ENCODE results near the gene NAA11.

The NAA11 gene

DNA sequence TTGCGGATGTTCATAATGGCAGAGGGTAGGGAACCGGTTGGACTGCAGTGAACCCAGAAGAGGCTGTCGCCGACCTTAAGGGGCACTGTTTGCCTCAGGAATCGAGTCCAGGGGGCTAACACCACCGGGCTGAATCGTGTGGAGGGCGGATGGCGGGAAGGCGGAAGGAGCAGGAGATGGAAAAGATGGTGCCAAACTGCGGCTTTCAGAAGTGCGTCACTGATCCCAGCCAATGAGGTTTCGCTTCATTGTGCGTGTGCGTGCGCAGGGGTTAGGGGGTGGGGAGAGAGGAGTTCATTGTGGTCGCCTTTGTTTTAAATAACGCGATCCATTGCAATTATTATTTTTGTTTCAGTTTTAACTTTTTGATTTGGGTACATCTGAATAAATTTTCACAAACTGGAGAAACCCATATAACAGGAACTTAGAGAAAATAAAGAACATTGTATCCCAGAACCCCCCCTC lies at the start of gene NAA11:
TSS of gene NAA11 (minus strand) at position 198 of the 465 bp plus-strand sequence. CDS start at position 14, 184 bp downstream.
- no peak for DNase-seq

DNA sequence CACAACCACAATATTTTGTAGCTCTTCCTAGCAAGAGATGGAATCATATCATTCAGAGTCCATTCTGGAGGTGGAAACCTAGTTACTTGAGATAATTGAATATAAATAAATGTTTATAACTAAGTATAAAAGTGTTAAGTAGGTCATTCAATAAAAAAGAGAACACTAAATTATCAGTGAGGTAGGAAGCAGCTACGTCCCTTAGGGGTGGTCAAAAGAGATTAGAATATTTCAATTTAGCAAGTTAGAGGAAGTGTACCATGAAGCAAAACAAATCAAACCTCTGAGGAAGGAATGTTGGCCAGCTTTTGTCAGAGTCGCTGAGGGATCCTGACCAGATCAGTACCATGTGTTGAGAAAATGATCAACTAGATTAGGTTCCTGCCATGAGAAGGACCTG lies 44.2 kb upstream of the NAA11 start:
- DNase-seq, result no peak

DNA sequence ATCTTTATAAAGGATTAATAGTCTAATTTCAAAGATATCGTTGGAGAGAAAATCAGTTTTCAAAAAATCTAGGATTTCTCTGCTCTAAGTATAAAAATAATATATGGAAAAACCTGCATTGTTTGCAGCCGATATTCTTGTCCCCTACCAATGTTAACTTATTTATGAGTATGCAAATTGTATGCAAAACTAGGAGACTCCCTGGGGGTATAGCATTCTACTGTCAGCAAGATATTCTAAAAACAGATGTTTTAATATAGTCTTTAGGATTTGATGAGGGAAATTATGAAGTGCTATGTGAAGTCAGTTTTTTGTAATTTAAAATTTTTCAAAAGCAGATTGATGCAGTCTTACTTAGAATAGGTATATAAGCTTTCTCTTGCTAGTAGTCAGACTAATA lies 41.2 kb upstream of the NAA11 start:
- DNase-seq, result no peak

DNA sequence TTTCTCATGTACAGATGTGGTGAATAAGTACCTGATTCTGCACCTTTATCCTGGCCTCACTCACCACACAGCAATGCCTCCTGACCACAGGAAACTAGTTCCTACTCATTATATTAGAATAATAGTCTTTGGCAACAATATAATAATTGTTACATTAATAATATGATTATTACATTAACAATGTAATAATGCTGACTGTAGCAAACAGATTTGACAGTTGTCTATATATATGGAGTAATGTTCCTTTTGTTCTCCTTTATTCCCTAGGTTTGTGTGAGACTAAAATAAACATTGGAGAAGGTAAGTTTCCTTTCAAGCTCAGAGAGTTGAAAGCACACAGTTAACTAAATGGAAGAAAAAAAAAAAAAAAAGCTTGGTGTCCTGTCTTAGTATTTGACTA lies 40.6 kb upstream of the NAA11 start:
- DNase-seq, result no peak

DNA sequence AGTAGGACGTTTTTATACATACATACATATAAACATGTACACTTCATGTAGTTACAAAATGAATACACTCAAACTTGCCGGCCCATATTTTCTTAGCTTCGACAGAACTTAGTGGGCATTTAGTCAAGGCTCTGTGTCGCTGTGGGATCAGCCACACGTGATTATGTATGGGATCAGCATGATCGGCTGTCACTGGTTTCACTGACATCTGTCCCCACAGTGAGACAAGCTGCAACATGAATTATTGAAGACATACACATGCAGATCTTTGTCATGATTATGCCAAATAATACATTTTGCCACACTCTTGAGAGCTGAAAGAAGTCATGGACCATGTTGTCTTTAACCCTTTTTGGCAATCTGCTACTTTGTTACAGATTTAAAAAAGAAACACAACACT lies 38.2 kb upstream of the NAA11 start:
- DNase-seq, result no peak

DNA sequence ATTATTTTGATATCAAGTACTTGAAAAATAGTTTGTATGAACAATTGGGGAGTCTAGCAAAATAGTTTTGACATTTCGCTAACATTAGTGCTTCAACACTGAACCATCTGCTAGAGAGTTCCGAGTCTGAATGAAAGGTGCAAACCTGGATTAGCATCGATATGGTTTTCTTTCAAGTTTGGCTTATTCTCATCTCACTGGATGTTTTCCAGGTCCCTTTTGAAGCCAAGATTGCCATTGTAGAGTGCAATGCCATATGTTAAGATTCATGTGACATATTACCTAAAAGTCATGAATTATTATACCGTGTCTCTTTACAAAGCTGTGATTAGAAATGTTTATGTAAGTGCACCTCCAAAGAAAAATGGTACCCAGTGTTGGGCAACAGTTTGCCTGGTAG lies 36.8 kb upstream of the NAA11 start:
- DNase-seq, result no peak

DNA sequence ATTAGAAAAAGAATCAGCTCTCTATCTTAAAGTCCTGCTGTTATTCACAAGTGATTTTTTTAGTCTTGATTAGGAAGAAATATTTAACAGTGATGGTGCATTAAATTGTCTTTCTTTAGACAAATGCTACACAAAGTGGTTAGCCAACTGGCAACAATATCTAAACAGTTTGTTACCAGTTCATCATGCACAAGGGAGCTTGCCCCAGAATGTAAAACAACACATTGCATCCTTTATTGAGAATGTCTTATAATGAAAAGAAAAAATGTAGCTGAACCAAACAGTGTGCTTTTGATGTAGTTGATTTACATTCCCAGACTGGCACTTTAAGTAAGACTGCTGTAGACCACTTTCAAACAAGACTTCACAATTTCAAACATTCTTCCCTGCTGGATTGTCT lies 34.1 kb upstream of the NAA11 start:
- DNase-seq, result no peak

DNA sequence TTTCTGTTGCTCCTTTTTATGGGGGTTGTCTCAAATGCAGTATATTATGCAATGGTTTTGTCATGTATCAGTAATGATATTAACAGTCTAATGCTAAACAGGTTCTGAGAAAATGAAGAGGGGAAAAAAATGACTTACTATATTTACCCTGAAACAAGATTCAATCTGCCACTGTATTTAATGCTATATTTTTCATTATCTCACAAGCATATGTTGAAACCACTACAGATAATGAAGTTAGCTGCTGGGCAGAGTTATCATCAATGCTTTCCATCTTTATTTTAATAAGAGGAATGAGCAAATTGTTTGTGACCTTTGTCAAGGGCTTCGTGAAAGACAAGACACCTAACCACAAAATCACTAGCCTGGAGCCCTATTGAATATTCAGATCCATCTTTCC lies 32.6 kb upstream of the NAA11 start:
- no peak for DNase-seq

DNA sequence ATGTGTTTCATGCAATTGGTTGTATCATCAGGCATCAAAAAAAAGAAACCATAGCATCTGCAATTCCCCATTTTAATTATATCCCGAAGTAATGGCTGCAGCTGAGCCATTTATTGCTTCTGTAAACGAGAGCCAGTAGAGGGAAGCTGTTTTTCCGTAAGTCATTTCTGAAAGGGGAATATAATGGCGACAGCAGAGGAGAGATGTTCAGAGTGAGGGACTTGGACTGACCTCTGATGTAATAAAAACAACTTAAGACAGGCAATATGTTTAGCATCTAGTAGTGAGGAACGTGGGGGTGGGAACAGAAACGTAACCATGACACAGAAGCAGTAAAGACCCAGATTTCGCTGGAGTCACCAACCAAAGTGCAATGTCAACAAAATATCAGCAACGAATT lies 31.5 kb upstream of the NAA11 start:
- DNase-seq, result no peak

DNA sequence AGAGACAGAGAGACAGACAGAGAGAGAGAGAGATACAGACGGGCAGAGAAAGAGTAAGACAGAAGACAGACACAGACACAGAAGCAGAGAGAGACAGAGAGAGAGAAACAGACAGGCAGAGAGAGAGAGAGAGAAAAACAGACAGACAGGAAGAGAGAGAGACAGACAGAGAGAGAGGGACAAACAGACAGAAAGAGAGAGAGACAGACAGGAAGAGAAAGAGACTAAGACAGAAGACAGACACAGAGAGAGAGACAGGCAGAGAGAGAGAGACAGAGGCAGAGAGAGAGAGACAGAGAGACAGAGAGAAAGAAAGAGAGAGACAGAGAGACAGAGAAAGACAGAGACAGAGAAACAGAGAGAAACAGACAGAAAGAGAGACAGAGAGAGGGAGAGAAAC lies 27.2 kb upstream of the NAA11 start:
- DNase-seq, result no peak

DNA sequence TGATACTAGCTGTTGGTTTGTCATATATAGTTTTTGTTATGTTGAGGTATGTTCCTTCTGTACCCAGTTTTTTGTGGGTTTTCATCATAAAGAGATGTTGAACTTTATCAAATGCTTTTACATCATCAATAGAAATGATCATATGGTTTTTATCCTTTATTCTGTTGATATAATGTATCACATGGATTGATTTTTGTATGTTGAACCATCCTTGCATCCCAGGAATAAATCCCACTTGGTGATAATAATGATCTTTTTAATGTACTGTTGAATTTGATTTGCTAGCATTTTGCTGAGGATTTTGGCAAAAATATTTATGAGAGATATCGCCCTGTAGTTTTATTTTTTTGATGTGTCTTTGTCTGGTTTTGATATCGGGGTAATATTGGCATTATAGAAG lies 22.5 kb upstream of the NAA11 start:
- DNase-seq, result no peak

DNA sequence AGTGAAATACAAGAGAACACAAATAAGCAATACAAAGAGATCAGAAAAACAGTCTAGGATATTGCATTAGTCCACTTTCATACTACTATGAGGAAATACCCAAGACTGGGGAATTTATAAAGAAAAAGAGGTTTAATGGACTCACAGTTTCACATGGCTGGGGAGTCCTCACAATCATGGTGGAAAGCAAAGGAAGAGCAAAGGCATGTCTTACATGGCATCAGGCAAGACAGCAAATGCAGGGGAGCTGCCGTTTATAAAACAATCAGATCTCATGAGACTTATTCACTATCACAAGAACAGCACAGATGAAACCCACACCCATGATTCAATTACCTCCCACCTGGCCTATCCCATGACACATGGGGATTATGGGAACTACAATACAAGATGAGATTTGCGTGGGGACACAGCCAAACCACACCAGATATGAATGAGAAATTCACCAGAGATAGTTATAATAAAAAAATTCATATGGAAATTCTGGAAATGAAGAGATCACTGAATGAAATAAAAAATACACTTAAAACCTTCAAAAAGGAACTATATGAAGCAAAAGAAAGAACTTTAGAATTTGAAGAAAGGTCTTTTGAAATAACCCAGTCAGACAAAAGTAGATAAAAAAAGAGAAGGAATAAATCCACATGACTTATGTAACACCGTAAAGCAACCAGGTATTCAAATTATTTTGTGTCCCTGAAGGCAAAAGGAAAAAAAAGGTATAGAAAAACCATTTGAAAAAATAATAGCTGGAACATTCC lies 16.2 kb upstream of the NAA11 start:
- DNase-seq, result no peak

DNA sequence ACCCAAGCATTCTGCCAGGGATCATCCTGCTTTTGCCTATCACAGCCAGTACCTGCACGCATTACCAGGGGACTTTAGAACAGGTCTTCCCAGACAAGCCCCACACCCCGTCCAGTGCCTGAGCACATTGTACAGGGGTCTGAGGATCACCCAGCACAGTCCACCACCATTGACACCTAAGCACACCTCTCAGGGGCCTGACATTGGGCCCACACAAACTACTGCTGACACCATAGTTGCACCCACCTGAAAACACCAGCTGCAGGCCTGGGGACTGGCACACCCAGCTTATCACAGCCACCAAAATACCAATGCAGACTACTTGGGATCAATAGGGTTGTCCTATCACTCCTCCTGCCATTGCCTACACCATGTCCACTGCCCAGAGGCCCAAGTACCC lies 14.7 kb upstream of the NAA11 start:
- no peak for DNase-seq

DNA sequence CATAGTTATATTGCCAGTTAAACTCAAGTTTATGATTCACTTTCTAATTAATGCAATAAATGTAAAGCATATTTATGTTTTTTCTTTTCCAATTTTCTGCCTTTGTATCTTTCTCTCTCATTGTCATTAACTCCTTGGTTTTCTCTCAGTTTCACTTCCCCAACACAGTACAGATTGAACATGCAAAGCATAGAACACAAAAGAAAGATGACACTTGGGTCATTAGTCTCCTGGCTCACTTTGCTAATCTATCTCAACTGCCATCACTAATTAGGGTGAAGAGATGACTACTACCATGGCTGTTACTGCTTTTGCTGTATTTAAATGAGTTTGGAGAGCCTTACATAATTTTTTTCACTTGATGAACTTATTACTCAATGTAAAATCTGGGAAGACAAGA lies 12.3 kb upstream of the NAA11 start:
- DNase-seq, result no peak

DNA sequence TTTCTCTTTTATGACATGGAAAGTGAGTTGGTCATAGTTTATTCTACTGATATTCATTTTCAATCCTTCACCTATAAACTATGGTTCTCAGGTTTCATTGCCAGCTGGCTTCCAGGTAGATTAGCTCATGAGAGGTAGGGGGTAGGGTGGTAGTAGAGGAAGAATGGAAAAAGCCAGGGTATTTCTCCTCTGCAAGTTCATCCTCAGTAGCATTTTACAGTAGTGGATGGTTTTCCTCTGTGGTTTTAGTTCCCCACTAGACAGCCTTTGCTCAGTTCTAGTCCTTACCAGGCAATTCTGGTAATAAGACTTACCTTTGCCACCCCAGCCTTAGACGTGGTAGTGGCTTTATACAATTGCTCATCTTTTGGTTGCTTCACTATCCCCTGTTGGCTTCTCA lies 8.9 kb upstream of the NAA11 start:
- DNase-seq, result no peak

DNA sequence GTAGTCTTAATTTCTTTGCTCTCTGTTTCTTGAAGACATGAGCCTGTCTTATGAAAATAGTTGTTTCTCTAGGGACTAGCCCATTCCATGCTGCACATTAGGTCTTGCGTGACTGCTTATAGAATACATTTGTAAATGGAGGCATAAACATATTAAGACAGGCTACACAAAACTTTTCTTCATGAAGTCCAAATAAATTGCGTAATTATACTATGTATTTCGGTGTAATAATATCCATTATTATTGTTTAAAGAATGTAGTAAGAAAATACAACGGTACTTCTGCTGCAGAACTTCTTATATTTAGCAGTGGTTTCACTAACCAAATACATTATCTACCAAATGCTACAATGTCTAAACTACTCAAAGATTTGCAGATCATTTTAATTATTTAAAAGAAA lies 8.5 kb upstream of the NAA11 start:
- no peak for DNase-seq

DNA sequence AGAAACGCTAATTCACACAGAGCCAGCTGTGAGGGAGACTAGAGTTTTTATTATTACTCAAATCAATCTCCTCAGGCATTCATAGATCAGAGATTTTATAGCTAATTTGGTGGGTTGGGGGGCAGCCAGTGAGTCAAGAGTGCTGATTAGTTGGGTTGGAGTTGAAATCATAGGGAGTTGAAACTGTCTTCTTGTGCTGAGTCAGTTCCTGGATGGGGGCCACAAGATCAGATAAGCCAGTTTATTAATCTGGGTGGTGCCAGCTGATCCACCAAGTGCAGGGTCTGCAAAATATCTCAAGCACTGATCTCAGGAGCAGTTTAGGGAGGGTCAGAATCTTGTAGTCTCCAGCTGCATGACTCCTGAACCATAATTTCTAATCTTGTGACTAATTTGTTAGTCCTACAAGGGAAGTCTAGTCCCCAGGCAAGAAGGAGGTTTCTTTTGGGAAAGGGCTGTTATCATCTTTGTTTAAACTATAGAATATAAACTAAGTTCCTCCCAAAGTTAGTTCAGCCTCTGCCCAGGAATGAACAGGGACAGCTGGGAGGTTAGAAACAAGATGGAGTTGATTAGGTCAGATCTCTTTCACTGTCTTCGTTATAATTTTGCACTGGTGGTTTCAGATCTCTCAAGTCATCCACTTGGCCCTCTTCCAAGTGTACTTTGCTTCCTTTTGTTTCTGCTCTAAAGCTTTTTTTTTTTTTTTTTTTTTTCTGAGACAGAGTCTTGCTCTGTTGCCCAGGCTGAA lies 5.4 kb upstream of the NAA11 start:
- DNase-seq, result no peak

DNA sequence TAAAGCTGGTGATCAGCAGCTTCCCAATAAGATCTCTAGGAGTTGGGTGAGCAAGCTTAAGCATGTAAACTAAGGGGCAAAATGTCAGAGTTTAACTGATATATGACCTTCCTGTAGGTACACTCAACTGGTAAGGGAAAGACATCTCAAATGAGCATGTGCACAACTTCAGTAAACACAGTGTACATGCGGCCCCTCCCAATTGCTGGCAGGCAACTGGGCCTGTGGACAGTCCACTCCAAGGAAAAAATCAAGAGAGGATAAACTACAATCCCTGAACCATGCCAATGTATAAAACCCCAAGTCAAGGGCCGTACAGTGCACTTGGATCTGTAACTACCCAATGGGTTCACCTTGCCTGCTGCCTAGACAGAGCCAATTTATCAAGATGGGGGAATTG lies 4.9 kb upstream of the NAA11 start:
- no peak for DNase-seq

DNA sequence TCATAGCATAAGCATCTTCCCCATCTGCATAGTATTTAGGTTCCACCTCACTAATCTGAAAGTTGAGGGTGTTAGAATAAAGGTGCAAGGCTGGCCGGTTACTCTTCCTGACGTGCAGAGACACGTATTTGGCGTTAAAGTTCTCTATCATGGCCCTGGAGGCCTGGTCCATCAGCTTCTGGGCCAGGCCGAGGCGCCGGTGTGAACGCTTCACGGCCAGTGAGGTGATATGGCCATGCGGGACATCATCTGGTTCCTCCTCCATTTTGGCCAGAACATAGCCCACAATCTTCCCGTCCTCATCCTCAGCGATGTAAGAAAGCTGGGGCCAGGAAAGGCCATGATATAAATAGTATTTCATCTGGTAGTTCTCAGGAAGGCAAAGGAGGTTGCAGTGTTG lies 425 bp downstream of the NAA11 start:
- no peak for DNase-seq

DNA sequence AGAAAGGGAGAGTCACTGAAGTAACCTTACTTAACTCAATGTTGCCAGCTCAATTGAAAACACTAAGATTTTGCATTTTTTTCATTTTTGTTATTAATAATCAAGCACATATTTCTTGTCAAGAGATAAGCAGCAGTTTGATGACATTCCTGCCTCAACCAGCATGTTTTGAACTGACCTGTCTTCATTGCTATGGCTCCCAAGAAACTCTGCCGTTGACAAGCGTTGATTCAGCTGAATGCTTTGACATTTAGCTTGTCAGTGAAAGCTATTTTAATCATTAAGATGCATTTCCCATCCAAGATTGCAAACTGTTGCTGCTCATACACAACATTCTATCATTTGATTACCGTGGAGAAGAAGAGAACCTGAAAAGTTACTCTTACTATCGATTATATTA lies 5.9 kb downstream of the NAA11 start:
- DNase-seq, result no peak

DNA sequence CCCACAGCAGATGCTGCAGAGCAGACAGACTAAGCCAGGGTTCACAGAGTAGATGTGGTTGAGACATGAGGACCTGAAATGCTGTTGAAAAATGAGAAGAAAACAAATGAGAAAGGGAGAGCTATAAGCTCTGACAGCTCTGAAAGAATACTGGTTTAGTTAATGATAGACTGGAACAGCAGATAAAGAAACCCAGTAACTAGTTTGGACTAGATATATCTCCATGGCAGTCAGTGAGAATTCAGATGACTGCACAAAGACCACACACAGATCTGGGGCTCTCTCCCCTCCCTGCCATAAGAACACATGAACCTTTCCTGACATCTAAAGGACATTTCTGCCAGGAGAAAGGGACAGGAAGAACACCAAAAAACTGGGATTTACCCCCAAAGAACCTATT lies 8.2 kb downstream of the NAA11 start:
- DNase-seq, result no peak

DNA sequence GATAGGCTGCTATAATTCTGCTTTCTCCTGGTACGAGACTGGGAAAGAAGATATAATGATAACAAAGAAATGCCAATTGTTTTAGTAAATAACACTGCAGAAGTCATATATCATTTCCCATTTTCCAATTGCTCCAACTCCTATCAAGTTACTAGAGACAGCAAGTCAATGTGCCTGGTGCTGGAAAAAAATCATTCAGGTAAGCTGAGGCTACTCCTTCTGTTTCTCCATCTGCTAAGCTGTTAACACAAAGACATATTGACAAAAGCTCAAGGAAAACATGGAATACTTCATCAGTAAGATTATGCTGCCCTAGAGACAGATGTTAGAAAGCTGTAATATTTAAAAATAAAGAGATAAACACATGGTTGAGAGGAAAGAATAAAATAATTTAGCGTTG lies 10.0 kb downstream of the NAA11 start:
- no peak for DNase-seq

DNA sequence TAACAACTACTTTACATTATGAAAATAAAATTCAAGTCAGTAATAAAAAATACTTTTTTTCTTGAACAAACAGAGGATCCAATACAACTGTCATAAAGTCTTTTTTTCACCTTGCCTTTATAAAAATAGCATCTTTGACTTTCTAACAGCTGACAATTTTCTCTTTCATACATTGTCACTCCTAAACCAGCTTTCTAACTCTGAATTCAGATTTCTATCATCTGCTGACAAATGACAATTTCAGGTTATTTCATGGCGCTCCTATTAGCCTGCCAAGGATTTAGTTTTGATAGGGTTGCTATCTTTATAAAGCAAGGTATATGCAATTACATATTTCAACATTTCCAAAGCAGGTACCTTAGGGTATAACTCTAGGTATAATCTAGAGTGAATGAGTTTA lies 14.6 kb downstream of the NAA11 start:
- DNase-seq, result no peak

DNA sequence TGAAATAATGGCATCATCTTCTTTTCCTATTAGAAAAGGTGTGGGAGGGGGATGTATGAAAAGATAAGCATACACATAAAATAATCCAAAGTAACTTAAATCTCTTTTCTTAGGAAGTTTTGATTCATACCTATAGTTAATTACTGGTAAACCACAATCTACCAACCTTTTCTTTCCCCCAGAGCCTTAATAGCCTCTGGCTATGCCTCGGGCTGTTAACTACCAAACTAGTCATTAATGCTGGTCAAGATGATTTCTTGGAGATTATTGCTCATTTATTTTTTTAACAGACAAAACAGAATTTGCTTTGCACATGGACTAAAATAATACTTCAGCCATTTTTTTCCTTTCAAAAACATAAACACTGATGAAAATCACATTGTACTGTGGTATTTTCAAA lies 16.9 kb downstream of the NAA11 start:
- DNase-seq, result no peak

DNA sequence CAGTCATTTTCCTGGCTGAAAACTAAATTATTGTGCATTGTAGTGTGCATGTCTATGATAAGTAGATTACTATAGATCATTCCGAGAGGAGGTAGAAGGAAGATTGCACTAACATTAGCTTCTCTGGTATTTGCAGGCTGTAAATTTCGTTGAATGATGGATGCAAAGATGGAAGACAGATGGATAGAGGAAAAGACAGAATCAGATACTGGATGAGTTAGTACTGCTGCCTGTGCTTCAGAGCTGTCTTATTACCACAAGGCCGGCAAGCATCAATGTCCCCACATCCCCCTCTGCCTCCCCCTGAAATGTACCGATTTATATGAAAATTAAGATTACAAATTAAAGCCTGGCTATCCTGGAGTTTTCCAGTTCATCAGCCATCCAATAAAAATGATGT lies 17.7 kb downstream of the NAA11 start:
- no peak for DNase-seq

Data from NCI-H2107 (cell line).